AG04450 (cell line): Measurements from ENCODE around the gene IQCK. TPM values are rescaled to one million over a fixed set of nuclear protein-coding genes. Genes with fewer than 3 reads are reported as not detected.

Experiments used
- CTCF ChIA-PET: fragments of 300-600, 350-600 bp; formaldehyde crosslinking; extraction: SDS; loops from one replicate; lab custom pipeline; 2022; ENCODE audit warnings: antibody characterized with exemption, inconsistent platforms; lab: Charles Lee
- POLR2A ChIA-PET: fragments of 350-600 bp; formaldehyde crosslinking; extraction: SDS; loops from one replicate; lab custom pipeline; 2021; ENCODE audit warnings: antibody characterized with exemption, inconsistent platforms; lab: Yijun Ruan, JAX
- DNase-seq: peaks from one replicate; pipeline ENCODE4 v3.0.0-alpha.2; 2011; ENCODE audit warnings: low read depth, low spot score
- H3K27ac ChIP-seq: one replicate; pipeline ENCODE4 v1.5.1; 2012; ENCODE audit warnings: low read depth, low read length, control low read depth
- H3K27me3 ChIP-seq: one replicate; pipeline ENCODE4 v1.6.0; 2012; ENCODE audit warnings: low read length; ENCODE audit not compliant: control insufficient read depth, insufficient read depth
- H3K4me3 ChIP-seq: 2 replicates; pipeline ENCODE4 v1.5.1; 2011; ENCODE audit warnings: mild to moderate bottlenecking, low read depth, low read length, control low read depth
- H3K9me3 ChIP-seq: 2 replicates; pipeline ENCODE4 v1.5.1; 2012; ENCODE audit warnings: low read length; ENCODE audit not compliant: control insufficient read depth, insufficient read depth
- CTCF ChIP-seq: IDR thresholded peaks from 2 replicates; pipeline ENCODE4 v1.5.1; 2011; ENCODE audit warnings: low read depth, low read length, control low read depth, inconsistent platforms
- polyA plus RNA-seq: library from polyadenylated mRNA; depleted of rRNA; stranded (reverse); fragments of >200 nt; gene quantifications from 2 replicates; pipeline ENCODE4 v1.2.3, GENCODE V29; 2011

The IQCK gene
- polyA plus RNA-seq, 1 experiment, result 18.0 TPM

DNA sequence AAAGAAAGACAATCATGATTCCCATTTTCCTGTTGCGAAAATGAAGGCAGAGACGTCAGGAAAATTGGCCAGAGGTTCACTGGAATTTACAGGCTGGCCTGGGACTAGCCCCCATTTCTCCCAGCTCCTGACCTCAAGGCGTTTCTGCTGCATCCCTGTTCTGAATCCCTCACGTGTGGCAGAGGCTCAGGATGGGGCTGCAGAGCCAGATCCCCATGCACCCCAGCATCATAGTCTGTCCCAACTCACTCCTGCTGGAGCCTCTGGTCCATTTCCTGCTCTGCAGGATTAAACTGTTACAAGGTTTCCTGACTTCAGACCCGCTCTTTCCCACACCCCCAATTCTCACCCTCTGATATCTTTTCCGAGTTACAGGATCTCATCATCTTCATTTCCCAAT lies 163.7 kb downstream of the IQCK start:
- POLR2A ChIA-PET, result interaction anchor here (1.6 kb wide), 1 partner anchor 292 kb away, joined by 4 read pairs; no protein-coding TSS in a partner anchor
- peaks cover 5% of the 10 kb centered on the region; the same call in 1 of the 2 replicates for H3K9me3 ChIP-seq
- CTCF ChIA-PET, result interaction anchor here (0.6 to 1.2 kb wide), 2 partner anchors 224 to 280 kb away, joined by 3 to 4 read pairs; no protein-coding TSS in a partner anchor
- H3K27me3 ChIP-seq, result peaks cover 3% of the 10 kb centered on the region
- no peak for DNase-seq
- no peak overlapping the region for H3K4me3 ChIP-seq
- H3K27ac ChIP-seq, result no peak overlapping the region
- no peak for TF ChIP-seq CTCF

DNA sequence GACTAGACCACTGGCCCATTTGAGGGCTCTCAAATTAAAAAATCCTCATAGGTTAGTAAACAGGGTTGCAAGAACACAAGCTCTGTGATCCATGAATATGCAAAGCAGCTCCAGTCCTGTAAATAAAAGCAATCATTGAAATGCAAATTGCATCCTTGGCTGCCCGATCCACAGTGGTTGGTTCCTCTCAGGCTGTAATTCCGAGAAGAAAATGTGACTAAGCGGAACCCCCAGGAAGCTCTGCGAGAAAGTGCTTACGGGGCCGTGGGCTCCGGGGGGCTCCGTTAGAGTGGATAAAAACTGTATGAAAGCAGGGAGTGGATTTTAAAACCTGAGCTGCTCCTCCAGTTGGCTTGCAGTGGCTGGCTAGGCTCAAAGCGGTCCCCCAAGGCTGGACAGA lies 164.1 kb downstream of the IQCK start:
- CTCF ChIA-PET, result interaction anchor here (0.6 to 1.2 kb wide), 3 partner anchors 25 to 281 kb away, joined by 3 to 5 read pairs (median 4); no protein-coding TSS in a partner anchor
- TF ChIP-seq CTCF, result no peak
- Histone ChIP-seq H3K9me3 (peaks cover 5% of the 10 kb centered on the region; the same call in 1 of the 2 replicates), H3K27me3 (peaks cover 3% of the 10 kb centered on the region), H3K4me3 (no peak overlapping the region), H3K27ac (no peak overlapping the region)
- POLR2A ChIA-PET, result interaction anchor here (1.6 kb wide), 1 partner anchor 293 kb away, joined by 4 read pairs; no protein-coding TSS in a partner anchor
- DNase-seq, result no peak

GRCh38 chr16:19882646-19883045 lies 164.6 kb downstream of the IQCK start:
- H3K27ac ChIP-seq, result no peak overlapping the region
- peak overlapping the region; percentile 82 for H3K4me3 ChIP-seq
- peaks cover 3% of the 10 kb centered on the region for H3K27me3 ChIP-seq
- no peak for DNase-seq
- ChIA-PET CTCF (interaction anchor here (0.6 to 1.2 kb wide), 3 partner anchors 25 to 281 kb away, joined by 3 to 5 read pairs (median 4); no protein-coding TSS in a partner anchor), POLR2A (no interaction called here)
- H3K9me3 ChIP-seq, result peaks cover 5% of the 10 kb centered on the region; the same call in 1 of the 2 replicates
- no peak for TF ChIP-seq CTCF

- peak overlapping the region; percentile 82 for H3K4me3 ChIP-seq
- DNase-seq, result no peak
- ChIA-PET CTCF (interaction anchor here (0.9 to 1.6 kb wide), 9 partner anchors 15 to 324 kb away, joined by 3 to 7 read pairs (median 4); no protein-coding TSS in a partner anchor), POLR2A (interaction anchor here (1.4 kb wide), 1 partner anchor 39 kb away, joined by 3 read pairs; no protein-coding TSS in a partner anchor)
- peaks cover 3% of the 10 kb centered on the region for H3K27me3 ChIP-seq
- TF ChIP-seq CTCF, result no peak
- H3K9me3 ChIP-seq, result peaks cover 5% of the 10 kb centered on the region; the same call in 1 of the 2 replicates
- H3K27ac ChIP-seq, result no peak overlapping the region
These were observed 165.4 kb downstream of the IQCK start for GRCh38 chr16:19883296-19883965.
